Effector CD4-positive, alpha-beta T cell (primary cell): ENCODE results near the gene RBM47.
"Not testable (repeated sequence)": the region's sequence is repeated elsewhere in the genome, so short reads cannot be mapped to it uniquely, and the experiment has no call there.

ENCODE experiments used
- DNase-seq: peaks from one replicate; pipeline ENCODE4 v3.0.0-alpha.2; 2020

RBM47 gene

GRCh38 chr4:40434126-40434687 lies 195.5 kb downstream of the RBM47 start:
- DNase-seq = no peak

DNA sequence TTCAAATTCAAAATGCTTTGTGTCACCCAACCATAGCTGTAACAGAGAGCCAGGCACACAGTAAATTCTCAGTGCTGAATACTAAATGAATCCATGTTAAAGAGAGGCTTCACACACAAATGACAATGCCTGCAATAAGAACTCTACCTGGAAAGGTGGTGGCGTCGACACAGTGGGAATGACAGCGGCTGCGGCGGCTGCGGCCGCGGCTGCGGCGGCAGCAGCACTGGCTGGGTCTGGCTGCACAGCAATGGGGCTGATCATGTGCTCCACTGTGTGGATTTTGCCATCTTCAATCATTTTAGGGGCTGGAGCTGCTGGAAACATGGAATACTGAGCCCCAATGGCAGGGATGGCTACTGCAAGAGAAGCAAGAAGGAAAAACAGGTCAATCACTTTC lies 197.2 kb downstream of the RBM47 start:
- no peak for DNase-seq

- not testable (repeated sequence) for DNase-seq
Observed at GRCh38 chr4:40427871-40428270, 201.8 kb downstream of the RBM47 start.

DNA sequence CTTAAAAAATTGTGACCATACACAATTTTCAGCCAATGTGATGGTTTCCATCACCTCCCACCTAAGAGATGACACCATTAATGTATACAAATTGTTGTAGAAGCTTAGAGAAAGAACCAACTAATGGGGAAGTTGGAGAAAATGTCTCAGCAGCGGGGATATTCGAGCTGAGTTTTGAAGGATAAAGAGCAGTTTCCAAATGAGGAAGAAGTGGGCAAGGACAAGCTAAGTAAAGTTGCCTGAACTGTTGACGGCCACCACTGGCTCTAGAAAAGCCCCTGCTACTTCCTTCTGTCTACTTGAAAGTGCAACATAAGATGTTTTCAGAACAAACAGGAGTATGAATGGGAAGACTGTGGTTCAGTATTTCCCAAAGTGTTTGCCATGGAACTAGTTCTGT lies 202.5 kb downstream of the RBM47 start:
- DNase-seq = no peak

- DNase-seq = no peak
Observed at GRCh38 chr4:40425799-40426574, 203.7 kb downstream of the RBM47 start.

DNA sequence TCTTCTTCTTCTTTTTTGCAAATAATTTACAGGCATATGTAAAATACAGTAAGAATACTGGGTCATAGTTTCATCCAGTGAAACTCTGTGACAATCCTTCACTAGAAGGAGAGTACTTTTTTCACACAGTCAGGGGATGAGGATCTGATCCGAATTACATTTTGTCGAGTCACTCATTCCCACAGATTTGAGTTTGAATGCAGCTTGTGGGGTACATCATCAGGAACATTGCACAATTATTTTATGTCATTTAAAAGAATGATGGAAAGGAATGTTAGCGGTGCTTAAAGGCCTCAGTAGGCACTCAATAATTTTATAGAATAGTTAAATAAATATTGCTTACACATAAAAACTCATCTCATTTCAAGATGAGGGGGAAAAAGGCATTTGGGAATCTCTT lies 205.9 kb downstream of the RBM47 start:
- no peak for DNase-seq

DNA sequence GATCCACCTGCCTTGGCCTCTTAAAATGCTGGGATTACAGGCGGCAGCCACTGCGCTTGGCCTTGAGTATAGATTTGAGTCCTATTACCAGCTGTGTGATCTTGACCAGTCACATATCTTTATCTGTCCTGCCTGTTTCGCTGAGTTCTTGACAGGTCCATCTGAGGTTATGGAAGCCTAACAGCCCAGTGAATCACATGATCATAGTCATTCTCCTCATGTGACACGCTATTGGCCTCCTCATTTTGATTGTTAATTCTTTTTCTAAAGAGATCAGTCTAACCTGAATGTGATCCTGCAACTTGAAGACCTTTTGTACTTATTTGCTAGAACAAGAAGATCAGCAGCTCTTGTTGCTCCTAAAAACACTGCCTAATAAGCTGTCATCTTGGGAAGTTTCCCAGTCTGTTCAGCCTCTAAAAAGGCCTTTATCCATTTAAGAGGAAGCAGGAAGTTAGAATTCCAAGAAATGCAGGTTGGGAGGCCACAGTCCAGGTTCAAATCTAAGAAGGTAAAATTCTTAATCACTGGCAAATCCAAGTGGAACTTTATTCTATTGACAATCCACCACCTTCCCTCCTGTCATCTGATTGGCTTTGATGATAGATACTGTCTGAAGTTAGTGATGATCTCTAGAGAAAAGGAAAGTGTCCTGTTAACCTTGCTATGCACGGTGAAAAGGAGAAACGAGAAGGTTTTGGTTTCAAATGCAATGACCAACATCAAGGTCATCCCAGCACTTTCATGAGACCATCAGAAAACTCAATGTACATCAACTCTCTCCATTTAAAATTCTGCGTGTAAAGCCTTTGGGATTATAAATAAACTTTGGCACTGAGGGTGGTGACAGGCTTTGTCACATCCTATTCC lies 207.6 kb downstream of the RBM47 start:
- no peak for DNase-seq

DNA sequence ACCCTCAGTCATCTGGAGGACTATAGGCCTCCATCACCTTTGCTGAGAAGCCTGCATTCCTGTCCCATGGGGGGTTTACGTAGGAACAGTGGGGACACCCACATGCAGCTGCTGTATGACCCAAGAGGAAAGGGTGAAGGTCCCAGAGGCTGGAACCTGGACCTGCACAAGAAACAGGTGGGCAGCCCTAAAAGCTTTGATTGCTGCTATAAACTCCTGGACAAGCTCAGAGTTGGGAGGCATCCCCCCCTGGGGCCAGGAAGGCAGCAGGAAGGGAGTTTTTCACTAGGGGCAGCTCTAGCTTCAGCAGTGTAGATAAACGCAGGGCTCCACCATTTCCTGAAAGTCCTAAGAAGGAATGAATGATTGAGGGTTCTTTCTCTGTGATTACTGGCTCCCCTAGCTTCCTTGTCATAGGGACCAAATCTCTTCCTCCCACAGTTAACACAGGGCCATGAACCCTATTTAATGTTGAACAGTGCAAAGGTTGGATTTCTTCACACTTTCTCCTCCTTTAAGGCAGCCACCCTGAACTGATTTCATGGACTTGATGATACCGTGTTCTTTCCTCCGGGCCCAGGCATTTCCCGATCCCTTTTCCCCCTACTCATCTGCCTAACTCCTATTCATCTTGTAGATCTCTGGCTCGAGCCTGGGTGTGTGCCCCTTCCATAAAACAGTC lies 210.3 kb downstream of the RBM47 start:
- DNase-seq = no peak

- no peak for DNase-seq
Observed at GRCh38 chr4:40418430-40419230, 211.0 kb downstream of the RBM47 start.

DNA sequence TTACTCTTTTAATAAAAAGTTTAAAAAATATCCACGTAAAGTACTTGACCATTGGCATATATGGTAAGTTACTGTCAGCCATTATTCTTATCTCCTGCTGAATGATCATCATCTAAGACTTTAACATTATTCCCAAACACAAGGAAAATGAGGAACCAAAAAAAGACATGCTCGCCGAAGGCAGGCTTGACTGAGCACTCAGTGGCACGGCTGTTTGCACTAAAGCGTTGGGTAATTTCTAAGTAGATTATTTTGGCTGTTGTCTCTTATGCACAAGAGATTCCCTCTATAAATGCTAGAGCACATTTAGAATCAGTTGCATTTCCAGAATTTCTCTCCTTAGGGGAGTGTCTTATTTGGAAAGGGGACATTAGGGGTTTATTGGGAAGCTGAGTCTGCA lies 211.7 kb downstream of the RBM47 start:
- no peak for DNase-seq

DNA sequence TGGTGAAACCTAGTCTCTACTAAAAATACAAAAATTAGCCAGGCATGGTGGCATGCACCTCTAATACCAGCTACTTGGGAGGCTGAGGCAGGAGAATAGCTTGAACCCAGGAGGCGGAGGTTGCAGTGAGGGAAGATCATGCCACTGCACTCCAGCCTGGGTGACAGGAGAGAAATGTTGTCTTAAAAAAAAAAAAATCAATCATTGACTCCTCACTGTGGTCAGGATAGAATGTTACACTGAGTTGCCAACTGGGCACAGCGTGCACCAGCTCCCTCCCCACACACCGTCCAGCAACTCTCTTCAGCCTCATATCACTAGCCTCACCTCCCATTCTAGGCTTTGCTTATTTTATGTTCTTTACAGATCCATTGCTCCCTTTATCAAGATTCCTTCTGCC lies 215.0 kb downstream of the RBM47 start:
- no peak for DNase-seq

DNA sequence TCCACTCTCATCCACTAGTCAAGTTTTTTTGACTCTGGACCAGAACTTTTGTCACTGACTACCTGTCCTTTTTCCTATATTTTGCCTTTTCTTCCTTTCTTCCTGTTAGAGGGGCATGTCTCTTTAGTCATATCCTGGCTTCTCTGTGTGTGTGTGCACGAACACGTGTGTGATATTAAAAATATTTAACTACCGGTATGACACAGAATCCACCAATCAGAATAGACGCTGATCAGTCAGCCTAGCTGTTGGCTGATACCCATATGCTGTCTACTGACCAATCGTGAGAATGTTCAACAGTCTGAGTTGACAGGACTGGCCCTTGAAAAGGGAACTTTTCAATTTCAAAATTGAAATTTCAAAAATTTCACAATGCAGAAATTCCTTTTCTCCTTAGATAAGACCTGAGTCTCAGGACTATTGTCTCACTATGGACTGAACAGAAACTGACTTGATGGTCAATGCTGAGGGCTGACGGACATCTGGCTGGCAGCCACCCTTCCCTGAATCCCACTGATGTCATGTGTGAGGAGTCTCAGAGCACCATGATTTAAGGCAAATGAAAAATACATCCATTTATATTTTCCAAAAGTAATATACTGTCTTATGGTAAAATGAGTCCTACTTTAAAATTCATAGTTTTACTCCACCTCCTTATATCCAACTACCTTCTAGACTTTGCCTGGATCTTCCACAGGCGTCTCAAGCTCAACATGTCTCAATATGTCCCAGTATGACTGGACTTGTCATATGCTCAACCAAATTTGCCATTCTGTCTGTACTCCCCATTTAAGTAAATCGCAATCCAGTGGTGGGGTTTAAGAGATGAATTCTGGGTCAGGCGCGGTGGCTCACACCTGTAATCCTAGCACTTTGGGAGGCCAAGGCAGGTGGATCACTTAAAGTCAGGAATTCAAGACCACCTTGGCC lies 216.5 kb downstream of the RBM47 start:
- no peak for DNase-seq

GRCh38 chr4:40412388-40412787 lies 217.3 kb downstream of the RBM47 start:
- DNase-seq = no peak

DNA sequence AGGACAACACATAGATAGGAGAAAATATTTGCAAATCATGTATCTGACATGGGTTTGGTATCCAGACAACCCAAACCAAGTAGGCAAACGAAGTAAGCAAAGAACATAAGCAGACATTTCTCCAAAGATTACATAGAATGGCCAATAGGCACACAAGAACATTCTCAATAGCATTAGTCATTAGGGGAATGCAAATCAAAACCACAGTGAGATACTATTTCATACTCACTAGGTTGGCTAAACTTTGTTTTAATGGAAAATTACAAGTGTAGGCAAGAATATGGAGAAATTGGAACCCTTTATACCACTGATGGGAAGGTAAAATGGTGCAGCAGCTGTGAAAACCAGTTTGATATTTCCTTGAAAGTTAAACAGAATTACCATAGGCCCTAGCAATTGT lies 219.8 kb downstream of the RBM47 start:
- no peak for DNase-seq

DNA sequence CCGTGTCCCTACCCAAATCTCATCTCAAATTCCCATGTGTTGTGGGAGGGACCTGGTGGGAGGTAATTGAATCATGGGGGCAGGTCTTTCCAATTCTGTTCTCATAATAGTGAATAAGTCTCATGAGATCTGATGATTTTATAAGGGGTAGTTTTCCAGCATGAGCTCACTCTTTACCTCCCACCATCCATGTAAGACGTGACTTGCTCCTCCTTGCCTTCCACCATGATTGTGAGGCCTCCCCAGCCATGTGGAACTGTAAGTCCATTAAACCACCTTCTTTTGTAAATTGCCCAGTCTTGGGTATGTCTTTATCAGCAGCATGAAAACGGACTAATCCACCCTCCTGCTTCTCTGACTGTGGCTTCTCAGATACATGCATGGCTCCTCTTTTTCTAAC lies 222.2 kb downstream of the RBM47 start:
- DNase-seq = not testable (repeated sequence)

- no peak for DNase-seq
Observed at GRCh38 chr4:40406340-40406739, 223.3 kb downstream of the RBM47 start.

GRCh38 chr4:40405193-40405592 lies 224.5 kb downstream of the RBM47 start:
- no peak for DNase-seq

- DNase-seq = no peak
Observed at GRCh38 chr4:40403081-40403480, 226.6 kb downstream of the RBM47 start.

GRCh38 chr4:40402556-40402955 lies 227.1 kb downstream of the RBM47 start:
- DNase-seq = no peak

DNA sequence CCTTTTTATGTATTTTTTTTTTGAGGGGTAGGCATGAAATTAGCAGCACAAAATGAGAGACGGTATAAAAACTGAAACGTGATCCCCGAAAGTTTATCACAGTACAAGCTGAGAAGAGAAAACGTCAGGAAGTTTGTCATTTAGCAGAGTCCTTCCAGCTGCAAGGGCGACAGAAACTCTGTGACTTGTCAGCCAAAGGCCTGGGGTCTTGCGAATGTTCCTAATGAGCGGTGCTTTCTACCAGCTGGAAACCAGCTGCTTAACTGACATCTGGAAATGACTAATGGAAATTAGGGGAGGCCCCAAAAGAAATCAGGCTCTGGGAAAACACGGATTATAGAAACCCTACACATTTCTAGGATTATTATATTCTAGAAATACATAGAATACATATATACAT lies 228.0 kb downstream of the RBM47 start:
- DNase-seq = no peak

DNA sequence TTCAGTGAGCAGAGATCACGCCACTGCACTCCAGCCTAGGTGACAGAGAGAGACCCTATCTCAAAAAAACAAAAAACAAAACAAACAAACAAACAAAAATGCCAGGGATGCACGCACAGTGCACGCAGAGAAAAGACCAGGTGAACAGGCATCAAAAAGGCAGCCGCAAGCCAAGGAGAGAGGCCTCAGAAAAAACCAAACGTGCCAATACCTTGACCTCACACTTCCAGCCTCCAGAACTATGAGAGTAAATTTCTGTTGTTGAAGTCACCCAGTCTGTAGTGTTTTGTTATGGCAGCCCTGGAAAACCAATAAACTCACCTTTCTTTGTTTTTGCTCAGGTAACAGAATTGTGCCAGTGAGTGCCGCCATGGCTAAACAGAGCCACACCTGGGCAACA lies 228.6 kb downstream of the RBM47 start:
- no peak for DNase-seq
